GM21515 (cell line): Measurements from ENCODE around the gene AFG1L.

ENCODE experiments used
- ATAC-seq: cut with Tn5 transposase; IDR thresholded peaks from one replicate; pipeline ENCODE4 v1.9.1; 2021; ENCODE audit not compliant: unreplicated experiment

The AFG1L gene

DNA sequence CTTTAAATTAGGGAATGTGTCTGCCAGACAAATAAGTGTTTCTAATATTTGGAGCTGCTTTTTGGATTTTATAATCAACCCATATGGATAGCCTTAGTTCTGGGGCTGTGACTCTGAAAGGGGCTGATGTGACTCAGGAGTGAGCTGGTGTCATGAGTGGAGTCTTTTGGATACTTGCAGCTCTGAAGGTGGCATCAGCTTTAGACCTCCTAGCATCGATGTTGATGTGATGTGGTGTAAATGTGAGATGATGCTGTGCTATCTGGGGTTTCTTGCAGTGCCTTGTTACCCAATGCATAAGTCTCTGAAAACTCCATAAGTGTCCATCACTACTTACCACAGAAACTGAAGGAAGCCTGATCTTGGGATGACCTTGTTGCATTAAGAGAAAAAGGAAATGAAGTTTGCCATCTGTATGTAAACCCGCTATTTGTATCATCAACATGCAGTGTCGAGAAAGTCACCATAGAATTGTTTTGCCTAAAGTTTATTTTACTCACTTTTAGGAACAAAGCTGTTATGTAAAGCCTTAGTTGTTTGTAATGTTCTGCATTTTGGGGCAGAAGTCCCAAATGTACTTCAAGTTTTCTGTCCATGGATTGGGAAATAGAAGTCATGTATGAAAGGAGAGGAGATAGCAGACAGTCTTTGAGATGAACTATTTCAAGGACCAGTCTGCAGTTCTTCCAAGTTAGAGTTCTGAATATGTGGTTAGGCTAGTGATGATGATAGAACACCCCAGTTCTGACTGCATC is 273.9 kb downstream of the AFG1L start:
- no peak for ATAC-seq

GRCh38 chr6:108570517-108570916 is 275.7 kb downstream of the AFG1L start:
- no peak for ATAC-seq

GRCh38 chr6:108574457-108575141 is 279.7 kb downstream of the AFG1L start:
- ATAC-seq = no peak
